Liver (tissue), 9 donors: Measurements from ENCODE around the gene DNAJC12. TPM values are rescaled to one million over a fixed set of nuclear protein-coding genes. Genes with fewer than 3 reads are reported as not detected.

Experiments used
- DNase-seq: peaks from one replicate; pipeline ENCODE4 v3.0.0-alpha.2; 2017; ENCODE audit warnings: low spot score
- H3K27ac ChIP-seq, 2 donors: one replicate each; pipeline ENCODE4 v1.7.0; 2013; ENCODE audit warnings: inconsistent platforms in 2 of 2, low read length in 2 of 2, control low read depth in 1 of 2, low read depth in 1 of 2, mild to moderate bottlenecking in 1 of 2
- H3K27me3 ChIP-seq, 4 donors: one replicate each; pipeline versions ENCODE4 v1.6.1 to v1.7.0; 2013; ENCODE audit warnings: low read length in 3 of 4, inconsistent platforms in 1 of 4, mild to moderate bottlenecking in 1 of 4, moderate library complexity in 1 of 4; ENCODE audit not compliant: control insufficient read depth in 4 of 4, insufficient read depth in 4 of 4
- H3K36me3 ChIP-seq, 4 donors: one replicate each; pipeline versions ENCODE4 v1.6.1 to v1.7.0; 2013; ENCODE audit warnings: low read length in 3 of 4, mild to moderate bottlenecking in 3 of 4, low read depth in 1 of 4, moderate library complexity in 1 of 4; ENCODE audit not compliant: control insufficient read depth in 4 of 4, insufficient read depth in 3 of 4
- H3K4me1 ChIP-seq, 4 donors: one replicate each; pipeline versions ENCODE4 v1.6.1 to v1.7.0; 2013; ENCODE audit warnings: low read length in 3 of 4, mild to moderate bottlenecking in 3 of 4, moderate library complexity in 1 of 4; ENCODE audit not compliant: control insufficient read depth in 4 of 4, insufficient read depth in 4 of 4
- H3K4me3 ChIP-seq, 3 donors: one replicate each; pipeline versions ENCODE4 v1.6.1 to v1.7.0; 2013; ENCODE audit warnings: low read length in 3 of 3, control low read depth in 1 of 3, low read depth in 1 of 3, mild to moderate bottlenecking in 1 of 3
- H3K9ac ChIP-seq, 2 donors: one replicate each; pipeline ENCODE4 v1.7.0; 2013; ENCODE audit warnings: low read length in 2 of 2, mild to moderate bottlenecking in 2 of 2, moderate library complexity in 2 of 2, control low read depth in 1 of 2, low read depth in 1 of 2
- H3K9me3 ChIP-seq, 4 donors: one replicate each; pipeline versions ENCODE4 v1.6.1 to v1.7.0; 2013; ENCODE audit warnings: low read length in 3 of 4; ENCODE audit not compliant: control insufficient read depth in 4 of 4
- ATF3 ChIP-seq: IDR thresholded peaks from 2 replicates; pipeline ENCODE4 v1.6.1; 2016; ENCODE audit warnings: antibody characterized with exemption
- CTCF ChIP-seq: fragments of 150-350 bp; IDR thresholded peaks from 2 replicates; pipeline ENCODE4 v1.5.1; 2017; ENCODE audit warnings: improper control_type of control experiment, low read depth, low read length; ENCODE audit not compliant: missing input control
- EGR1 ChIP-seq, 2 donors: IDR thresholded peaks; 2 replicates each; pipeline ENCODE4 v1.6.1; 2016 to 2018; ENCODE audit warnings: antibody characterized with exemption in 2 of 2, low read depth in 2 of 2
- FOXA1 ChIP-seq: IDR thresholded peaks from 2 replicates; pipeline ENCODE4 v1.6.1; 2016; ENCODE audit warnings: antibody characterized with exemption
- FOXA2 ChIP-seq: IDR thresholded peaks from 2 replicates; pipeline ENCODE4 v1.6.1; 2016; ENCODE audit warnings: antibody characterized with exemption
- GABPA ChIP-seq, 2 donors: IDR thresholded peaks in 1 of 2; conservative IDR thresholded peaks in 1 of 2; 2 replicates each; pipeline ENCODE4 v1.6.1; 2016; ENCODE audit warnings: antibody characterized with exemption in 2 of 2, mild to moderate bottlenecking in 1 of 2, moderate library complexity in 1 of 2
- HNF4A ChIP-seq, 2 donors: conservative IDR thresholded peaks; 2 replicates each; pipeline ENCODE4 v1.6.1; 2016; ENCODE audit warnings: antibody characterized with exemption in 2 of 2, mild to moderate bottlenecking in 2 of 2
- HNF4G ChIP-seq: IDR thresholded peaks from 2 replicates; pipeline ENCODE4 v1.6.1; 2016; ENCODE audit warnings: antibody characterized with exemption
- JUND ChIP-seq, 2 donors: IDR thresholded peaks; 2 replicates each; pipeline ENCODE4 v1.6.1; 2016; ENCODE audit warnings: antibody characterized with exemption in 2 of 2
- MAX ChIP-seq: IDR thresholded peaks from 2 replicates; pipeline ENCODE4 v1.6.1; 2016; ENCODE audit warnings: antibody characterized with exemption
- NR2F2 ChIP-seq: IDR thresholded peaks from 2 replicates; pipeline ENCODE4 v1.6.1; 2016; ENCODE audit warnings: antibody characterized with exemption
- RAD21 ChIP-seq, 2 donors: IDR thresholded peaks; 2 replicates each; pipeline ENCODE4 v1.6.1; 2016; ENCODE audit warnings: antibody characterized with exemption in 2 of 2, mild to moderate bottlenecking in 2 of 2
- REST ChIP-seq: IDR thresholded peaks from 2 replicates; pipeline ENCODE4 v1.6.1; 2016; ENCODE audit warnings: antibody characterized with exemption, mild to moderate bottlenecking
- RXRA ChIP-seq, 2 donors: IDR thresholded peaks; 2 replicates each; pipeline ENCODE4 v1.6.1; 2017 to 2018; ENCODE audit warnings: antibody characterized with exemption in 2 of 2, mild to moderate bottlenecking in 1 of 2
- SP1 ChIP-seq: IDR thresholded peaks from 2 replicates; pipeline ENCODE4 v1.6.1; 2018; ENCODE audit warnings: antibody characterized with exemption, mild to moderate bottlenecking
- TAF1 ChIP-seq: conservative IDR thresholded peaks from 2 replicates; pipeline ENCODE4 v1.6.1; 2016; ENCODE audit warnings: antibody characterized with exemption, mild to moderate bottlenecking
- YY1 ChIP-seq: IDR thresholded peaks from 2 replicates; pipeline ENCODE4 v1.6.1; 2016; ENCODE audit warnings: antibody characterized with exemption, mild to moderate bottlenecking
- ZBTB33 ChIP-seq: IDR thresholded peaks from 2 replicates; pipeline ENCODE4 v1.6.1; 2016; ENCODE audit warnings: antibody characterized with exemption
- WGBS: extraction: QIAGEN DNeasy Blood & Tissue Kit; methylation state at CpG from one replicate; pipeline ENCODE4 v1.1.7; 2013; 5-methylcytosine and 5-hydroxymethylcytosine counted together
- polyA plus RNA-seq, 2 donors: library from polyadenylated mRNA; stranded (reverse) in 1 of 2; unstranded in 1 of 2; fragments of 200-250 nt in 1 of 2; fragments of >200 nt in 1 of 2; fragmentation: Nextera tagmentation in 1 of 2; extraction: Ambion mirVana in 1 of 2; gene quantifications; one replicate each; pipeline versions ENCODE4 v1.2.1 to v1.2.3, GENCODE V29; 2013 to 2015
- total RNA-seq, 2 donors: library from RNA; depleted of rRNA; stranded (reverse); fragments of >200 nt; gene quantifications; one replicate each; pipeline ENCODE4 v1.2.3, GENCODE V29; 2014
- donor health status: healthy.
- donor health status: healthy.
- donor health status: healthy.
- donor health status: healthy.
- donor health status: healthy.

The DNAJC12 gene
- total and polyA plus RNA-seq, 4 donors, result 16.4 to 51.3 (median 32.8) TPM

- Histone ChIP-seq H3K4me1 (no peaks in the 10 kb centered on the region), H3K36me3 (no peaks in the 10 kb centered on the region), H3K9ac (no peak overlapping the region), H3K27me3 (no peaks in the 10 kb centered on the region), H3K4me3 (no peak overlapping the region), H3K27ac (no peak overlapping the region), H3K9me3 (no peaks in the 10 kb centered on the region)
- no peak for TF ChIP-seq FOXA2
- no peak for TF ChIP-seq FOXA1
- no peak for TF ChIP-seq YY1
- TF ChIP-seq HNF4G, result no peak
- no peak for TF ChIP-seq ATF3
- TF ChIP-seq MAX, result no peak
- no peak for TF ChIP-seq TAF1
- TF ChIP-seq HNF4A (conservative IDR thresholded peaks at IDR 0.05), result no peak
- no peak for TF ChIP-seq NR2F2
- no peak for TF ChIP-seq GABPA (IDR thresholded peaks at IDR 0.05 in 1 of 2, conservative IDR thresholded peaks at IDR 0.05 in 1 of 2)
- no peak for TF ChIP-seq JUND (IDR thresholded peaks at IDR 0.05)
- no peak for TF ChIP-seq RAD21 (IDR thresholded peaks at IDR 0.05)
- no peak for TF ChIP-seq ZBTB33
- DNase-seq, result no peak
- 94% methylated on average over 2 of the region's 2 CpGs for WGBS
Measured at GRCh38 chr10:67843284-67843683, 5.3 kb upstream of the DNAJC12 start.

- no peaks in the 10 kb centered on the region for H3K36me3 ChIP-seq
- TF ChIP-seq EGR1 (IDR thresholded peaks at IDR 0.05; ENCODE audit: low read depth in 2 of 2) (no peak), SP1 (no peak), RXRA (IDR thresholded peaks at IDR 0.05) (no peak), CTCF (no peak), HNF4A (conservative IDR thresholded peaks at IDR 0.05) (no peak), FOXA2 (no peak), JUND (IDR thresholded peaks at IDR 0.05) (no peak), YY1 (no peak), RAD21 (IDR thresholded peaks at IDR 0.05) (no peak), ATF3 (no peak), FOXA1 (no peak), GABPA (IDR thresholded peaks at IDR 0.05 in 1 of 2, conservative IDR thresholded peaks at IDR 0.05 in 1 of 2) (no peak), ZBTB33 (no peak), NR2F2 (no peak), HNF4G (no peak), TAF1 (no peak), REST (no peak), MAX (no peak)
- no peak overlapping the region for H3K27ac ChIP-seq
- no peaks in the 10 kb centered on the region for H3K9me3 ChIP-seq
- no peaks in the 10 kb centered on the region for H3K27me3 ChIP-seq
- DNase-seq, result no peak
- no peak overlapping the region for H3K9ac ChIP-seq
- H3K4me3 ChIP-seq, result no peak overlapping the region
- no peaks in the 10 kb centered on the region for H3K4me1 ChIP-seq
Measured at GRCh38 chr10:67841737-67842136, 3.7 kb upstream of the DNAJC12 start.
